GM13977 (cell line): Measurements from ENCODE around the gene LARGE1.

Source experiments
- DNase-seq: peaks from one replicate; pipeline ENCODE4 v3.0.0; 2012; ENCODE audit warnings: low spot score
- CTCF ChIP-seq: IDR thresholded peaks from 2 replicates; pipeline ENCODE4 v1.5.1; 2012; ENCODE audit warnings: mild to moderate bottlenecking, control low read depth; ENCODE audit not compliant: insufficient read depth; ENCODE audit errors: extremely low read depth, missing control alignments
- in situ Hi-C: fragments of 300-500 bp; cut with MboI; formaldehyde crosslinking; loops from one replicate; pipeline ENCODE4 v1.12.0; 2022; ENCODE audit warnings: low sequenced_read_pairs, low pct_unique_long_range_greater_than_20kb, mixed read lengths, inconsistent platforms; ENCODE audit not compliant: unreplicated experiment

The LARGE1 gene

GRCh38 chr22:33537059-33537458 lies 383.2 kb downstream of the LARGE1 start:
- no peak for DNase-seq
- TF ChIP-seq CTCF: no peak
- in situ Hi-C loops: no loop called here

- in situ Hi-C loops: no loop called here
- no peak for DNase-seq
- no peak for TF ChIP-seq CTCF
These were observed 384.1 kb downstream of the LARGE1 start for GRCh38 chr22:33535937-33536875.

- no peak for TF ChIP-seq CTCF
- no peak for DNase-seq
These were observed 390.7 kb downstream of the LARGE1 start for GRCh38 chr22:33529424-33530113.

GRCh38 chr22:33528183-33528582 lies 392.1 kb downstream of the LARGE1 start:
- no peak for DNase-seq
- in situ Hi-C loops: no loop called here
- no peak for TF ChIP-seq CTCF

More at GRCh38 chr22:33529424-33530113, 390.7 kb downstream of the LARGE1 start:
- in situ Hi-C loops: no loop called here

- DNase-seq: no peak
- in situ Hi-C loops: no loop called here
These were observed 393.7 kb downstream of the LARGE1 start for GRCh38 chr22:33526434-33527107.

More at GRCh38 chr22:33526434-33527107, 393.7 kb downstream of the LARGE1 start:
- no peak for TF ChIP-seq CTCF
